GM12891 (cell line): ENCODE measurements around the gene KLHL40.

ENCODE experiments used
- POLR2A ChIP-seq: IDR thresholded peaks from 2 replicates; pipeline ENCODE4 v1.6.1; 2011; ENCODE audit warnings: low read depth, low read length, control low read depth
- POLR2AphosphoS5 ChIP-seq: IDR thresholded peaks from 2 replicates; pipeline ENCODE4 v1.6.1; 2011; ENCODE audit warnings: low read depth, low read length, control low read depth
- TAF1 ChIP-seq: IDR thresholded peaks from 2 replicates; pipeline ENCODE4 v1.6.1; 2011; ENCODE audit warnings: low read depth, low read length, control low read depth

GRCh38 chr3:42712344-42712648 is 27.0 kb downstream of the KLHL40 start:
- no peak for TF ChIP-seq POLR2AphosphoS5
- TF ChIP-seq TAF1, result no peak
- no peak for TF ChIP-seq POLR2A
